HL-60 (cell line): ENCODE results near the gene KLC3.

ENCODE experiments used
- DNase-seq, 2 experiments: peaks; one replicate each; pipeline ENCODE4 v3.0.0-alpha.2; 2010 to 2020; ENCODE audit warnings: low read depth in 1 of 2, low spot score in 1 of 2
- H3K27ac ChIP-seq: fragments of 250-450 bp; sonication (Bioruptor Pico); replicated peaks from 2 replicates; pipeline ENCODE4 v1.5.1; 2020; ENCODE audit warnings: mild to moderate bottlenecking, moderate library complexity
- H3K27me3 ChIP-seq: fragments of 250-450 bp; sonication (Bioruptor Pico); 2 replicates; pipeline ENCODE4 v1.5.1; 2021; ENCODE audit warnings: mild to moderate bottlenecking, moderate library complexity; ENCODE audit not compliant: insufficient read depth, poor library complexity, severe bottlenecking
- H3K4me3 ChIP-seq: replicated peaks from 2 replicates; pipeline ENCODE4 v1.5.1; 2011; ENCODE audit warnings: mild to moderate bottlenecking, control low read depth, low read length; ENCODE audit not compliant: insufficient read depth
- GABPA ChIP-seq: IDR thresholded peaks from 2 replicates; pipeline ENCODE4 v1.6.1; 2012; ENCODE audit warnings: low read depth
- POLR2AphosphoS5 ChIP-seq: IDR thresholded peaks from 2 replicates; pipeline ENCODE4 v1.6.1; 2012; ENCODE audit warnings: low read depth
- SPI1 ChIP-seq: IDR thresholded peaks from 2 replicates; pipeline ENCODE4 v1.6.1; 2012; ENCODE audit warnings: low read depth, mild to moderate bottlenecking, borderline replicate concordance
- TF ChIP-seq, protein P1 (sequence below): IDR thresholded peaks from 2 replicates; pipeline ENCODE4 v1.6.1; 2012; ENCODE audit warnings: low read depth; ENCODE audit not compliant: insufficient replicate concordance
- TF ChIP-seq, protein P2 (sequence below): IDR thresholded peaks from one replicate; pipeline ENCODE4 v1.5.1; 2011; ENCODE audit warnings: low read length, control low read depth, inconsistent platforms; ENCODE audit not compliant: insufficient read depth

KLC3 gene

GRCh38 chr19:45347570-45348366 lies 7.2 kb downstream of the KLC3 start:
- DNase-seq, result no peak
- Histone ChIP-seq H3K27ac (no peak overlapping the region), H3K4me3 (no peak overlapping the region), H3K27me3 (peaks cover 11% of the 10 kb centered on the region)
- no peak for TF ChIP-seq SPI1
- TF ChIP-seq, protein P1, sequence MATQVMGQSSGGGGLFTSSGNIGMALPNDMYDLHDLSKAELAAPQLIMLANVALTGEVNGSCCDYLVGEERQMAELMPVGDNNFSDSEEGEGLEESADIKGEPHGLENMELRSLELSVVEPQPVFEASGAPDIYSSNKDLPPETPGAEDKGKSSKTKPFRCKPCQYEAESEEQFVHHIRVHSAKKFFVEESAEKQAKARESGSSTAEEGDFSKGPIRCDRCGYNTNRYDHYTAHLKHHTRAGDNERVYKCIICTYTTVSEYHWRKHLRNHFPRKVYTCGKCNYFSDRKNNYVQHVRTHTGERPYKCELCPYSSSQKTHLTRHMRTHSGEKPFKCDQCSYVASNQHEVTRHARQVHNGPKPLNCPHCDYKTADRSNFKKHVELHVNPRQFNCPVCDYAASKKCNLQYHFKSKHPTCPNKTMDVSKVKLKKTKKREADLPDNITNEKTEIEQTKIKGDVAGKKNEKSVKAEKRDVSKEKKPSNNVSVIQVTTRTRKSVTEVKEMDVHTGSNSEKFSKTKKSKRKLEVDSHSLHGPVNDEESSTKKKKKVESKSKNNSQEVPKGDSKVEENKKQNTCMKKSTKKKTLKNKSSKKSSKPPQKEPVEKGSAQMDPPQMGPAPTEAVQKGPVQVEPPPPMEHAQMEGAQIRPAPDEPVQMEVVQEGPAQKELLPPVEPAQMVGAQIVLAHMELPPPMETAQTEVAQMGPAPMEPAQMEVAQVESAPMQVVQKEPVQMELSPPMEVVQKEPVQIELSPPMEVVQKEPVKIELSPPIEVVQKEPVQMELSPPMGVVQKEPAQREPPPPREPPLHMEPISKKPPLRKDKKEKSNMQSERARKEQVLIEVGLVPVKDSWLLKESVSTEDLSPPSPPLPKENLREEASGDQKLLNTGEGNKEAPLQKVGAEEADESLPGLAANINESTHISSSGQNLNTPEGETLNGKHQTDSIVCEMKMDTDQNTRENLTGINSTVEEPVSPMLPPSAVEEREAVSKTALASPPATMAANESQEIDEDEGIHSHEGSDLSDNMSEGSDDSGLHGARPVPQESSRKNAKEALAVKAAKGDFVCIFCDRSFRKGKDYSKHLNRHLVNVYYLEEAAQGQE, result no peak
- no peak for TF ChIP-seq POLR2AphosphoS5
- TF ChIP-seq, protein P2, sequence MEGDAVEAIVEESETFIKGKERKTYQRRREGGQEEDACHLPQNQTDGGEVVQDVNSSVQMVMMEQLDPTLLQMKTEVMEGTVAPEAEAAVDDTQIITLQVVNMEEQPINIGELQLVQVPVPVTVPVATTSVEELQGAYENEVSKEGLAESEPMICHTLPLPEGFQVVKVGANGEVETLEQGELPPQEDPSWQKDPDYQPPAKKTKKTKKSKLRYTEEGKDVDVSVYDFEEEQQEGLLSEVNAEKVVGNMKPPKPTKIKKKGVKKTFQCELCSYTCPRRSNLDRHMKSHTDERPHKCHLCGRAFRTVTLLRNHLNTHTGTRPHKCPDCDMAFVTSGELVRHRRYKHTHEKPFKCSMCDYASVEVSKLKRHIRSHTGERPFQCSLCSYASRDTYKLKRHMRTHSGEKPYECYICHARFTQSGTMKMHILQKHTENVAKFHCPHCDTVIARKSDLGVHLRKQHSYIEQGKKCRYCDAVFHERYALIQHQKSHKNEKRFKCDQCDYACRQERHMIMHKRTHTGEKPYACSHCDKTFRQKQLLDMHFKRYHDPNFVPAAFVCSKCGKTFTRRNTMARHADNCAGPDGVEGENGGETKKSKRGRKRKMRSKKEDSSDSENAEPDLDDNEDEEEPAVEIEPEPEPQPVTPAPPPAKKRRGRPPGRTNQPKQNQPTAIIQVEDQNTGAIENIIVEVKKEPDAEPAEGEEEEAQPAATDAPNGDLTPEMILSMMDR, result no peak
- no peak for TF ChIP-seq GABPA

DNA sequence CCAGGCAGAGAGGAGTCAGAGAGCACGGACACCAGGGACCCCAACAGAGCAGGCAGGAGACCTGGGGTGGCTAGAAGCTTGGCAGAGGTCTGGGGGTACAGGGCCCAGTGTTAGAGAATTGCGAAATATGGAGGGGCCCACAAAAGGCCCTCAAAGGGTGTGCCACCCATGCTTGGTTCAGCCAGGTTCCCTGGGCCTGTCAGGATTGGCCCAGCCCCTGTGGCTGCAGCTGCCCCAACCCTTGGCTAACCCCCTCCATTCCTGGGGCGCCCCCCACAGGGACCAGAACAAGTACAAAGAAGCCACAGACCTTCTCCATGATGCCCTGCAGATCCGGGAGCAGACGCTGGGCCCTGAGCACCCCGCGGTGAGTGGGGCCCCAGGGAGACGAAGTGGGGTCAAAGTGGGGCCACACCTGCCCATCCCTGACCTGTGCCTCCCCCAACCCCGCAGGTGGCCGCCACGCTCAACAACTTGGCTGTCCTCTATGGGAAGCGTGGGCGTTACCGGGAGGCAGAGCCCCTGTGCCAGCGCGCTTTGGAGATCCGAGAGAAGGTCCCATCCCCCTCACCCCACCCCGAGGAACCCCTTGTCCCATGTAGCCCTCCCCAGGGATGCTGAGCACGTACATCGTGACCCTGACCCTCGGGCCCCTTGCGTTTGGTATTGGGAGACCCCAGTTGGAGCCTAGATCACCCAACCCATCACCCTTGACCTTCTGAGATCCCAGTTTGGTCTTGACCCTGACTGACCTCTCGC lies 8.0 kb downstream of the KLC3 start:
- H3K27me3 ChIP-seq, result peaks cover 11% of the 10 kb centered on the region
- H3K27ac ChIP-seq, result no peak overlapping the region
- TF ChIP-seq, protein P2, result no peak
- no peak for TF ChIP-seq GABPA
- no peak for TF ChIP-seq POLR2AphosphoS5
- TF ChIP-seq, protein P1, result no peak
- TF ChIP-seq SPI1, result no peak
- DNase-seq, result no peak
- H3K4me3 ChIP-seq, result no peak overlapping the region

DNA sequence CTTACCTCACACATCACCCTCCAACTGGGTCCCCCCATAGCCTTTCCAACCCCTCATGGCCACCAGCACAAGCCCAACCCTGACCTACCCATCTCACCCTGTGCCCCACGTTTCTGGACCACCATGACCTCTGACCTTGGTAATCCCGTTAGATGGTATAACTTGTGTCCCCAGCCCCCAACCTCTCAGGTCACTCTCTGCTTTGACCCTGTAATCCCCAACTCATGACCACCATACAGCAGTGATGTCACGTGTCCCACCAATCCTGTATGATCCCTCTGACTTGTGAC lies 8.5 kb downstream of the KLC3 start:
- DNase-seq, result no peak
- TF ChIP-seq SPI1, result no peak
- TF ChIP-seq, protein P2, result no peak

More for the DNA sequence above, 8.5 kb downstream of the KLC3 start:
- Histone ChIP-seq H3K4me3 (no peak overlapping the region), H3K27ac (no peak overlapping the region), H3K27me3 (peaks cover 11% of the 10 kb centered on the region)
